ENCODE results near the gene CCND1.

The CCND1 gene

DNA sequence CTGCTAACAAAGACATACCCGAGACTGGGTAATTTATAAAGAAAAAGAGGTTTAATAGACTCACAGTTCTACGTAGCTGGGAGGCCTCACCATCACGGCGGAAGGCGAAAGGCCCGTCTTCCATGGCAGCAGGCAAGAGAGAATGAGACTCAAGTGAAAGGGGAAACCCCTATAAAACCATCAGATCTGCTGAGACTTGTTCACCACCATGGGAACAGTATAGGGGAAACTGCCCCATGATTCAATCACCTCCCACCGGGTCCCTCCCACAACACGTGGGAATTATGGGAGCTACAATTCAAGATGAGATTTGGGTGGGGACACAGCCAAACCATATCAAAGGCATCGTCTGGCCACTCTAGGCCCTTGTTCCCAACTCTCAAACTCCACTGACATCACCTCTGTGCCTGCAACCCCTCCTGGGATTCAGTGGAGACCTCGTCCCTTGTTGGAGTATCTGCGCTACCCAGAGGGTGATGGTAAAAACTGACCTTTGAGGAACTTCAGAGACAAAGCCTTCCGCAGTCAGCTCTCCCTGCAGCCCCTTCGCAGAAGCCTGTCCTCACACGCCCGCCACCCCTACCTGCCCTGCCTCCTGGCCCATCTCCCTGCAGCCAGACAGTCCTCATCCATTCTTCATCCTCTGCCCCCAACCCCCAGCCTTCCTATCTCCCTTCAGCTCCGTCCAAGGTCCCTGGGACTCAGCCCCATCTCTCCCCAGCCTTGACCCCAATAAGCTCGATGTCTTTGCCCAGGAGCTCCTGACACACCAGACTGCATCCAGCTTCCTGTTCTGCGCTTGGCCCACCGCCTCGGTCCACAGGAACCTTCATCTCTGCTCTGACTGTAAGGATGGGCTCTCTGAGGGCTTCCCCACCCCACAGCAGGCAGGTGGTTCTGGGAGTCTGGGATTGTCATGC lies 15.8 kb downstream of the CCND1 start:
- TF ChIP-seq, protein P1, sequence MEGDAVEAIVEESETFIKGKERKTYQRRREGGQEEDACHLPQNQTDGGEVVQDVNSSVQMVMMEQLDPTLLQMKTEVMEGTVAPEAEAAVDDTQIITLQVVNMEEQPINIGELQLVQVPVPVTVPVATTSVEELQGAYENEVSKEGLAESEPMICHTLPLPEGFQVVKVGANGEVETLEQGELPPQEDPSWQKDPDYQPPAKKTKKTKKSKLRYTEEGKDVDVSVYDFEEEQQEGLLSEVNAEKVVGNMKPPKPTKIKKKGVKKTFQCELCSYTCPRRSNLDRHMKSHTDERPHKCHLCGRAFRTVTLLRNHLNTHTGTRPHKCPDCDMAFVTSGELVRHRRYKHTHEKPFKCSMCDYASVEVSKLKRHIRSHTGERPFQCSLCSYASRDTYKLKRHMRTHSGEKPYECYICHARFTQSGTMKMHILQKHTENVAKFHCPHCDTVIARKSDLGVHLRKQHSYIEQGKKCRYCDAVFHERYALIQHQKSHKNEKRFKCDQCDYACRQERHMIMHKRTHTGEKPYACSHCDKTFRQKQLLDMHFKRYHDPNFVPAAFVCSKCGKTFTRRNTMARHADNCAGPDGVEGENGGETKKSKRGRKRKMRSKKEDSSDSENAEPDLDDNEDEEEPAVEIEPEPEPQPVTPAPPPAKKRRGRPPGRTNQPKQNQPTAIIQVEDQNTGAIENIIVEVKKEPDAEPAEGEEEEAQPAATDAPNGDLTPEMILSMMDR (IDR thresholded peaks at IDR 0.05; ENCODE audit: extremely low read depth, missing control alignments): no peak
- DNase-seq (ENCODE audit: low spot score): no peak

DNA sequence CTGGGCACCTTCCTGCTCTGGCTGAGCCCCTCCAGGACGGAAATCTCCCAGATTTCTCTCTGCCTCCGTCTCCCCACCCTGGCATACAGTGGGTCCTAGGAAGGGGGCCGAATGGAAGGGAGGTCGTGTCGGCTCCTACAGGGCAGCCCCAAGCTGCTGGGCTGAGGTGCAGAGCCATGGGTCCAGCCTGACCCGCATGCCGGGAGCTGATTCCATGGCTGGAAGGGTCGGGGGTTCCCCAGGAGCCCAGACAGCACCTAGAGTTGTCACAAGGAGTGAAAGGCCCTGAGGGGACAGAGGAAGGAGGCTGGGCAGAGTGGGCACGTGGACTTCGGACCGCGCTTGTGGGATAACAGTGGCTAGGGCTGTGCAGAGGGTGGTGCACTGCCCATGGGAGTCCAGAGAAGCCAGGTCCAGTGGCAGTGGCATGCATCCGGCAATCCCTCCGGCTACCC lies 16.5 kb downstream of the CCND1 start:
- TF ChIP-seq, protein P1 (IDR thresholded peaks at IDR 0.05; ENCODE audit: extremely low read depth, missing control alignments): no peak
- DNase-seq (ENCODE audit: low spot score): no peak

DNA sequence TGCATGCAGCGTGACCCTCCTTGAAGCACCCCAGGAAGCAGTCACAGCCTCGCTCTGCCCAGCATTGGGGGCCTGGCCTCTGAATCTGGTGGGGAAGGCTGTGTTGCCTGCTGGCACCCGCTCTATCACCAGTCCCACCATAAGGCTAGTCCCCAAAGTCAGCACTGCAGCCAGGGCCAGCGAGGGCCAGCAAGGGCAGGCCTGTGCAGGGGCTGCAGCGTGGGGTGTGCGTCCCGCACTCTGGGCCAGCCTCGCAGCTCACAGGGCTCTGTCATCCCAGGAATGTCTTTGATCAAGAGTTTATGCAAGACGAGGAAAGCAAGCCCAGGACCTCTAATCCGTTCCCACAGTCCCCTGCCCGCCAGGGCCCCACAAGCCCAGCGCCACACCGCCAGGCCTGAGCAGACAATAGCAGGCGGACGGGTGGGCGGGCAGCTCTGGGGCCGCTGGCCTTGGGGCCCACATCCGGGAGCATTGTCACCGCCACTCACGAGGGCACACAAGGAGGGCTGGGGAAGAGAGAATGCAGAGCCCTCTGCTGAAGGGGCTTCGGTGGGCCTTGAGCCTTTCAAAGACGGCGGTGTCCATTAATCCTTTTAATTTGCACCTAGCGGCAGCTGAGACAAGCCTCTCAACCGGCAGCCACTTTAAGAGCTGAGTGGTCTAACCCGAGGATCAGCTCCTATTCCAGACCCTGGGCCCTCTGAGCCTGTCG lies 17.1 kb downstream of the CCND1 start:
- DNase-seq (ENCODE audit: low spot score): no peak
- TF ChIP-seq, protein P1 (IDR thresholded peaks at IDR 0.05; ENCODE audit: extremely low read depth, missing control alignments): no peak

DNA sequence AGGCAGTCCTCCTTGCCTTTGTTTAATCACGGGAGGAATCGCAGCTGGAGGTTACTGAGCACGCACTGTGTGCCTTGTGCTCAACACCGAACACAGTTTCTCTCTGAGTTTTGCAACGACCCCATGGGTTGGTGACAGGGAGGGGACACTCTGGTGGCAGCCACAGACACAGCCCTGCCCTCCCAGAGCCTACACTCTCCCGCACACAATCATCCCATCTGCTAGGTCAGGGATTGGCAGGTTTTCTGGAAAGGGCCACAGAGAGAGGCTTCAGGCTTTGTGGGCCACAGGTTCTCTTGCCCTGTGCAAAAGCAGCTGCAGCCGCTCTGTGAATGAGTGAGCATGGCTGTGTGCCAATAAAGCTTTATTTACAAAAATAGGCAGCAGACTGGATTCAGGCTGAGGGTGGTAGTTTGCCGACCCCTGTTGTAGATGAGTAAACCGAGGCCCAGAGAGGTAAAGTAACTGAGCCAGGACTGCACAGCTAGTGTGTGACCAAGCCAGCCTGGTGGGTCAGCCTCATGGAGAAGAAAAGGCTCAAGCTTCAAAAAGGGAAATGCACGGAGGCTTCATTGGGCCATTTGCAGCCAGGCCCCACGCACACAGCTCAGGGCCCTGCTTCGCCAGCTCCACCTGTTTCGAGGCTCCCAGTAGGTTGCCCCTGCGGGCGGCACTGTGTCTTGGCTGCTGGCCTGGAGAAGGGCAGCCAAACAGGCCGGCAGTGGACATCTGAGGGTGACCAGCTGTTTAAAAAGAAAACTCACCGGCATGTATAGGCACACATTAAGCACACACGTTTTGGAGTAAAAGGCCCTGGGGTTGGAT lies 17.9 kb downstream of the CCND1 start:
- TF ChIP-seq, protein P1 (IDR thresholded peaks at IDR 0.05; ENCODE audit: extremely low read depth, missing control alignments): no peak
- no peak for DNase-seq (ENCODE audit: low spot score)

DNA sequence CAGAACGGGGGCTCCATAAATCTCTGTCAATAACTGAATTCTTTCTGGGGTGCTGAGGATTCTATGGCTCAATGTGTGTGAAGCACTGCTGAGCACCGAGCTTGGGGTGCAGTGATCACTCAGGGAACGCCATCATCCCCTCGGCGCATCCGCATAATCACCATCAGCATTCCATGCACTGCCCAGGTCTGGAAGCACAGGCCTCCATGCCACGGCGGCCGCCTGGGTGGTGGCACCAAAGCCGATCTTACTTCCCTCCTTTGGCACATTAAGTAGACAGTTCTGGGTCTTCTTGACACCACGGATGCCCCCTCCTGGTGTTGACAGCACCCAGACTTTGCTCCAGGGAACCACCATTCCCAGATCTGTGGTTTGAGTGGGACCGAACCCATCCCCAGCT lies 18.6 kb downstream of the CCND1 start:
- TF ChIP-seq, protein P1 (IDR thresholded peaks at IDR 0.05; ENCODE audit: extremely low read depth, missing control alignments): no peak
- DNase-seq (ENCODE audit: low spot score): no peak

DNA sequence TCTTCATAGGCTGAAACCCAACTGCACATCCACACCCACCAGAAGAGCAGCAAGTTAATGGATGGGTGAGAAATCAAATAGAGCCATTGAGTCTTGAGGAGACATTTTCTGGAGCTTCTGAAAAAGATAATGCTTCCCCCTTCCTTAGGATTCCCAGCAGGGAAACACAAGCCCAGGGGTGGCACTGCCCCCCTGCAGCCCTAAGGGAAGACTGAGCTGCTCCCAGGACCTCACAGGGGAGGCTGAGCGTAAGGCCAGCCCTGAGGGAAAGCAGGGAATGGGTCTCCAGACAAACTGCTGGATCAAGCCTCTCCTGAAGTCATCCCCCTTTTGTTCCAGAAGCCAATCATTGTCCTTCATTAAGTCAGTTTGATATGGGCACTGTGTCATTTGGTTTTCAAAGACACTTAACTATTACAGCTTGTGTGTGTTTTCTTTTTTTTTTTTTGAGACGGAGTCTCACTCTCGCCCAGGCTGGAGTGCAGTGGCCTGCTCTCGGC lies 19.1 kb downstream of the CCND1 start:
- TF ChIP-seq, protein P1 (IDR thresholded peaks at IDR 0.05; ENCODE audit: extremely low read depth, missing control alignments): no peak
- no peak for DNase-seq (ENCODE audit: low spot score)
